Colon (tissue), 2 donors: ENCODE measurements around the gene CDIP1.

Source experiments
- FAIRE-seq: peaks from 2 replicates; lab custom pipeline; 2012; peaks lifted over from hg19 to GRCh38; lab: Jason Lieb, UNC
- donor health status: control.
- donor health status: control.

Gene CDIP1

GRCh38 chr16:4513881-4514280, 24.7 kb downstream of the CDIP1 start:
- FAIRE-seq, result no peak

GRCh38 chr16:4513086-4513860, 25.3 kb downstream of the CDIP1 start:
- FAIRE-seq, result no peak

- no peak for FAIRE-seq
Measured at GRCh38 chr16:4512473-4512872, 26.1 kb downstream of the CDIP1 start.

DNA sequence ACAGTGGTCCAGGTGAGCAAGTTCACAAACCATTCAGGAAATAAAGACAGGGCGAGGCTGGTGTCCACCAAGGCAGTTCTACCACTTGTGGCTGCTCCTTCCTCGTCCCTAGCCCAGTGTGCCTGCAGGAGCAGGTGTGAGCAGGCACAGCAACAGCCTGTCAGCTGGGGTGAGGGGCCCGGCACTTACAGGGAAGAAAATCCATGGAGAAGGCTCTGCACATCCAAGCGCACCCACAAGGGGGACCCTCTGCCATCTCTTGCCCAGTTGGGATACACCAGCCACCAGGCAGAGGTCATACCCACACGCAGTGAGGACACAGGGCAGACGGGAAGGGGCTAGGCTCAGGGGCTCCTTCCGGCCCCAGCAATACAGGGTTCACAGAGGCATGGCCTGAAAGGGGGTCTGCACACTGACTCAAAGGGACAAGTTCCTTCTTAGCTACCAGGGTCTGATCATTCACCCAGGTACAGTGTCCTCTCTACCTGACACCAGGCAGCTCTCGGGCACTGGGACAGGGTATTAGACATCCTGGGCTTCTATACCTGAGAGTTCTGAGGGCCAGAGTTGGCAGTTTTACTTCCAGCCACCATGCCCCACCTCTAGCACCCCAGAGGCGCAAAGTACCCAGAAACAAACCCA, 27.0 kb downstream of the CDIP1 start:
- FAIRE-seq, result no peak

DNA sequence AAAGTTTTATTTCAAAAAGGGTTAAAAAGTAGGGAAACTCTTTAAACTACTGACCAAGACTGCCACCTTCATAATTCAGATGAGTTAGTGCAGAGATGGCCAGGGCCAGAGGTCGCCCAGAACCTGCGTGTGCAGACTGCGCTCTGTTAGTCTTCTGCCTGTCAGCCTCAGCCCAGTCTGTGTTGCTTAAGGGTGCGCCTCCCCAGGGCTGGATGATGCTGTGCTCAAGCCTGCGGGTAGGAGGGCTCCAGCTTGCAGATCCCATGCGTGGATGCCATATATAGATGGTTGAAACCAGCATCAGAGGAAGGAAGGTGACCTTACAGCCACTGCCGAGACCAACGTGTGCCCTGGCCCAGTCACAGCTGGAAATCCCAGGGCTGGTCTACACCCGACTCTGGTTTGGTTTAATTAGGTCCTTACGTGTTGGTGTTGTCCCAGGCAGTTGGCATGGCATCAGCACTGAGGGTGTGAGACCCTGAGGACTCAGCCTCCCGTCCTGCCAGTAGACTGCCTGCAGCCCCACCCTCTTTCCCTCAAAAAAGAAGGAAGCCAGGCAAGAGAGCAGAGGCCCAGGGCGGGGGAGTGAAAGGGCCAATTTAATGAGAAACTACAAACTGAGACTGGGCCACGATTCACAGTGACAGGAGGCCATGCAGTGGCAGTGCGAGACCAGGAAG, 27.7 kb downstream of the CDIP1 start:
- FAIRE-seq, result no peak

DNA sequence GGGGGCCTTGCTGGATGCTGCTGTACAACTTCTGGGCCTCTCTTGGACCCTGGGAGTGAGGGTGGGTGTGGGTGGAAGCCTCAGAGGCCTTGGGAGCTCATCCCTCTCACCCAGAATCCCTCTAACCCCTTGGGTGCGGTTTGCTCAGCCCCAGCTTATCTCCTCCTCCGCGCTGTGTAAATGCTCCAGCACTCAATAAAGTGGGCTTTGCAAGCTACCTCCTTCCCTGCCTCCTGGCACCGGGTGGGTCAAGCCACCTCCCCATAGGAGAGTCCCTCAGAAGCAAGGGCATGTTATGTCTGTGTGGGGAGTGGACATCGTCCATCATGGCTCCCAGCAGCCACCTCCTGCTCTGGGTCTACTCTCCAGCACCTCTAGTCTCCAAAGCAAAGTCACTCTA, 28.4 kb downstream of the CDIP1 start:
- FAIRE-seq, result no peak

DNA sequence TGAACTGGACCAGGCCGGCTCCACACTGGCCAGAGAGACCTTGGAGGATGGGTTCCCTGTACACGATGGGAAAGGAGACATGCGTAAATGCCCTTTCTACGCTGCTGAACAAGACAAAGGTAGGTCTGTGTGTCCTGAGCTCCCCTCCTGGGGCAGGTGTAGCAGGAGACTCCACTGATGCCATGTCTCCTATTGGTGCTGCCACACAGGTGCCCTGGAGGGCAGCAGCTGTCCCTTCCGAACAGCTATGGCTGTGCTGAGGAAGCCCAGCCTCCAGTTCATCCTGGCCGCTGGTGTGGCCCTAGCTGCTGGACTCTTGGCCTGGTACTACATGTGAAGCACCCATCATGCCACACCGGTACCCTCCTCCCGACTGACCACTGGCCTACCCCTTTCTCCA, 29.2 kb downstream of the CDIP1 start:
- no peak for FAIRE-seq

- FAIRE-seq, result no peak
Measured at GRCh38 chr16:4508806-4509205, 29.8 kb downstream of the CDIP1 start.

GRCh38 chr16:4507588-4508345, 30.8 kb downstream of the CDIP1 start:
- no peak for FAIRE-seq

DNA sequence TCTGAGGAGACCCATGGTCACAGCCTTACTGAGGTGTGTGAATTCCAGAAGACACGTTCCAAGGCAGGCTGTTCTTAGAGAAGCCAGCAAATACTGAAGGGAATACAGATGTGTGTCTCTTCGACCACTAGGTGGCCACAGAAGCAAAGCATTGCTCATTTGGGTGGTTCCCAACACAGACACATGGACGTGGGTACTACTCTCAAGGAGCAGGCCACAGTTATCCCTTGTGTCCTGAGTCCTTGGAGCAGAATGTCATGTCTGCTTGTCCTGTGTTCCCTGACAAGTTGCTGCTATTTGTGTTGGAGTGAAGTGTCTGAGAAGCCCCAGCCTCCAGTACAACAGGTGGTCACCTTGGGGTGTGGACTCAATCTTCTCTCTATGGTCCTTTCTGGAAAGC, 32.1 kb downstream of the CDIP1 start:
- FAIRE-seq, result no peak

DNA sequence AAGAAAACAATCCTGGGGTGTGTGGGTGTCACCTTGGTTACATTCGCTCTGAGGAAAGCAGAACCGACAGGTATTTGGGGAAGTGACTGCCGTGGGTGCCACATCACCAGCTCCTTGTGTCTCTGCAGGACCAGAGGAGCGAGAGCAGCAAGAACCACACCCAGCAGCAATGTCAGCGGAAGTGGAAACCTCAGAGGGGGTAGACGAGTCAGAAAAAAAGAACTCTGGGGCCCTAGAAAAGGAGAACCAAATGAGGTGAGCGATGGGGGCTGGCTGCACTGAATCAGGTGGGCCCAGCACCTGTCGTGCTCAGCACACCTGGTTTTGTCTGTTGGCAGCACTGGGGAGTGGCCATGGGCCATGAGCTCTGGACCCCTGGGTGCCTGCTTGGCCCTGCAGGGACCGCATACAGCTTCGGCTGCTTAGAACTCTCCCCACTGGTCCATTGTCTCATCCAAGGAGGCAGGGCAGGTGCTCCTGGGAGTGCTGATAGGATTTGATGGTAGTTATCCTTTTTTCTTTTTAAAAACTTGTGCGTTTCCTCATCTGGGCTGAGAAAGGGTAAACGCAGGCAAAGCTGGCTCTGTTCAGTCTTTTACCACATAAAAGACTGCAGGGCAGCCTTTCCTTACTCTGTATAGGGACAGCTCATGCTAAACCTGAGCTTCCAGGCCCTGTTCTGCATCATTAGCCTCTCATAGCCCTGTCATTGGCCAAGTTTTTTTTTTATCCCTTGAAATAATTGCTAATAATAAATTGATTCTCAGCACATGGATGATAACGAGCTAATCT, 33.0 kb downstream of the CDIP1 start:
- FAIRE-seq, result no peak

- no peak for FAIRE-seq
Measured at GRCh38 chr16:4501071-4501478, 37.5 kb downstream of the CDIP1 start.

DNA sequence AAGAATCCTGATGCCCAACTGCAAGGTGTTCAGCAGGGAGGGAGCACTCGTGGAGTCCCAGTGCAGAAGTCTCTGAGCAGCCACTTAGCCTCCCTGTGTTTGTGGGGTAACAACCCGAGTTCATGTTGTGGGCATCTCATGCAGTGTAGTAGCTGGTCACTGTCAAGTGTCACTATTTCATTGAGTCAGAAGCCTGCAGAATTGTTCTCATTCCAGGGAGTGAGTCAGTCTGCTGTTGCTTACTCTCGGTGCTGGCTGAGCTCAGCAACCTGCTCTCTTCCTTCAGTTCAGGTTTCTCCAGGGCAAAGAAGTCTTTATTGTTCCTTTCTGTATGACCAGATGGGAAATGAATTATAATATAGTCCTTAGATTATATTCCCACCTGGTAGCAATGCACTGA, 38.3 kb downstream of the CDIP1 start:
- no peak for FAIRE-seq

- FAIRE-seq, result no peak
Measured at GRCh38 chr16:4499196-4499555, 39.4 kb downstream of the CDIP1 start.

- no peak for FAIRE-seq
Measured at GRCh38 chr16:4498546-4499195, 39.9 kb downstream of the CDIP1 start.

- FAIRE-seq, result no peak
Measured at GRCh38 chr16:4496305-4496704, 42.3 kb downstream of the CDIP1 start.

- no peak for FAIRE-seq
Measured at GRCh38 chr16:4495766-4496165, 42.8 kb downstream of the CDIP1 start.

- FAIRE-seq, result no peak
Measured at GRCh38 chr16:4494746-4495490, 43.7 kb downstream of the CDIP1 start.

- no peak for FAIRE-seq
Measured at GRCh38 chr16:4491898-4492297, 46.7 kb downstream of the CDIP1 start.

DNA sequence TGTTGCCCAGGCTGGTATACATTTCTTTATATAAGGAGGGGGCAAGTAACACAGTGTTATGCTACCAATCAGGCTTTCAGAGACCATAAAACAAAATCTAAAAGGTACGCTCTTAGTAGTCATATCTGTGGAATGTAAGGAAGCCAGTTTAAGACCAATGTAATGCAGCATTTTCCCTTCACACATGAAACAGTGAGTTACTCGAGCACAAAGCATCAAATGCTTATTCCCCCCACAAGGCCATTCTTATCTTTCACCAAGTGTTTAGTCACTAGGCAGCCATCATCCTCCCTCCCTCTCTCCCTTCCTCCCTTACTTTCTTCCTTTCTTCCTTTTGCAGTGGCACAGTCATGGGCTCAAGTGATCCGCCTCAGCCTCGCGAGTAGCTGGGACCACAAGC, 49.5 kb downstream of the CDIP1 start:
- no peak for FAIRE-seq
